Activated T-helper 1 cell treated with anti-CD3 and anti-CD28 coated beads, Interleukin-12 subunit alpha, Interleukin-12 subunit beta, Interleukin-2, Interleukin-4 antibody, amounts not matched to agents 30 ng/mL and 10 ng/mL and 1 ng/mL, durations not matched to agents 14 hours and 24 hours and 36 hours (primary cell): Measurements from ENCODE around the gene PAM. TPM values are rescaled to one million over a fixed set of nuclear protein-coding genes. Genes with fewer than 3 reads are reported as not detected.
"Not testable (repeated sequence)": the region's sequence is repeated elsewhere in the genome, so short reads cannot be mapped to it uniquely, and the experiment has no call there.

Source experiments
- DNase-seq: peaks from one replicate; pipeline ENCODE4 v3.0.0; 2021; ENCODE audit warnings: low spot score
- H3K27ac Mint-ChIP-seq: one replicate; pipeline ENCODE4 v1.8.0; 2021; ENCODE audit warnings: mild to moderate bottlenecking, mixed read lengths
- H3K27me3 Mint-ChIP-seq: one replicate; pipeline ENCODE4 v1.8.0; 2022; ENCODE audit warnings: mild to moderate bottlenecking, moderate library complexity, mixed read lengths; ENCODE audit not compliant: insufficient read depth
- H3K36me3 Mint-ChIP-seq: one replicate; pipeline ENCODE4 v1.8.0; 2021; ENCODE audit warnings: low read depth, mixed read lengths
- H3K4me1 Mint-ChIP-seq: one replicate; pipeline ENCODE4 v1.8.0; 2021; ENCODE audit warnings: low read depth, mixed read lengths
- H3K4me3 Mint-ChIP-seq: one replicate; pipeline ENCODE4 v1.8.0; 2021; ENCODE audit warnings: mild to moderate bottlenecking, moderate library complexity, mixed read lengths
- H3K9me3 Mint-ChIP-seq: one replicate; pipeline ENCODE4 v1.8.0; 2021; ENCODE audit warnings: mixed read lengths
- intact Hi-C: fragments of 100-400 bp; cut with micrococcal nuclease; formaldehyde crosslinking; loops from one replicate; pipeline ENCODE4 v1.15.1; 2024
- total RNA-seq: library from RNA; stranded (reverse); gene quantifications from 2 replicates; pipeline ENCODE4 v1.2.3, GENCODE V29; 2022

The PAM gene
- total RNA-seq, 1 donor from 2014 or later, result 74.0 TPM

DNA sequence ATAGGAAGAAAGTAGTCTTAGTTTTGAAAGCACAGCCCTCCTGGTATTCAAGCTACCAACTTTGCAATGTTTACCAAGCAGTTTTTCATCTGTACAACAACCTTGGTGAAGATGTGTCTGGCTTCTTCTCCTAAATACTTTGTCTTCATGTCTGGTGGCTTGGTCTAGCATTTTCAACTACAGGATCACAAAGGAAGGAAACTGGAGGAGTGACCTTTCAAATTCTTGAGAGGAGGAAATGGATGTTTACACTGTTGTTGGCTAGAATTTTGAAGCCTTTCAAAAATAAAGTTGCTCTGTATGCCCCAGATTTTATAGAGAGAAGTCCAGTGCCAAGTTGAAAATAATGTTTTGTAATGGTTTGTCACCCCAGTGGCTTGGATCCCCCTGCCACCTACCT lies 16.3 kb downstream of the PAM start:
- Mint-ChIP-seq H3K4me3 (peak overlapping the region; percentile 73), H3K27me3 (no peaks in the 10 kb centered on the region), H3K36me3 (peaks cover 16% of the 10 kb centered on the region), H3K9me3 (peaks cover 14% of the 10 kb centered on the region), H3K27ac (peak overlapping the region; percentile 89), H3K4me1 (peaks cover 30% of the 10 kb centered on the region)
- intact Hi-C loops, result loop anchor here (1.0 to 10.0 kb wide), 2 partner anchors 8 to 573 kb away; no protein-coding TSS in a partner anchor
- DNase-seq, result no peak

DNA sequence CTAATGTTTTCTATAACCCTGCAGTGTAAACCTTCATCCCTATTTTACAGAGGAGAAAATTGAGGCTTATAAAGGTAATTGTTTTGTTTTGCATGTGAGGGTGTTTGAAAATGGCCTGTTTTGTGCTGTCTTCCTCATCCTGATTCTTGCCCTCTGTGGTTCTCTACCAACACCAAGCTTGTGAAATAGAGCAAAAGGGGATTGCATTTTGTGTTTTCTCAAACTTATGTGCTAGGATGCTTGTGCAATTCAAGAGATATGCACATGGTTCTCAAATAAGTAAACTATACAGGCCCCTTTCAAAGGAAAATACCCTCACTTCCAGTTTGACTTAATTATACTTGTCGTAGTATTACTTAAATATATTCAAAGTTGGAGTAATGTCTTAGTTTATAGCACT lies 17.2 kb downstream of the PAM start:
- Mint-ChIP-seq H3K4me1 (peaks cover 36% of the 10 kb centered on the region), H3K4me3 (peak overlapping the region; percentile 24), H3K36me3 (peaks cover 14% of the 10 kb centered on the region), H3K27ac (peak overlapping the region; percentile 72), H3K9me3 (peaks cover 14% of the 10 kb centered on the region), H3K27me3 (no peaks in the 10 kb centered on the region)
- intact Hi-C loops, result loop anchor here (10.0 kb wide), 1 partner anchor 573 kb away; no protein-coding TSS in a partner anchor
- DNase-seq, result no peak

DNA sequence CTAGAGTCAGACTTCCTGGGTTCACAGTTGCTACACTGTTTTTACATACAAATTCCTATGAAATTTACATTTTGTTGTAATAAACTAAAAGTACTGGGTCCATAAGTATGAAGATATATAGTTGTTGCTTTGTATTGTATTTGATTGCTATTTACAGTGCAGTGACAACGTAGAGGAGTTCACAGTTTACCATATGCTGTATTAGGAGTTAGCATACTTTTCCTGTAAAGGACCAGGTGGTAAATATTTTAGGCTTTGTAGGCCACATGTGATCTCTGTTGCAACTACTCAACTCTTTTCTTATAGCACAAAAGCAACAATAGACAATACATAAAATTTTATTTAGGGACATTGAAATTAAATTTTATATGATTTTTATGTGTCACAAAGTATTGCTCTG lies 18.0 kb downstream of the PAM start:
- Mint-ChIP-seq H3K9me3 (peaks cover 14% of the 10 kb centered on the region), H3K36me3 (peaks cover 13% of the 10 kb centered on the region), H3K4me3 (no peak overlapping the region), H3K4me1 (peaks cover 38% of the 10 kb centered on the region), H3K27me3 (no peaks in the 10 kb centered on the region), H3K27ac (no peak overlapping the region)
- no peak for DNase-seq
- intact Hi-C loops, result loop anchor here (10.0 kb wide), 1 partner anchor 572 kb away; no protein-coding TSS in a partner anchor

DNA sequence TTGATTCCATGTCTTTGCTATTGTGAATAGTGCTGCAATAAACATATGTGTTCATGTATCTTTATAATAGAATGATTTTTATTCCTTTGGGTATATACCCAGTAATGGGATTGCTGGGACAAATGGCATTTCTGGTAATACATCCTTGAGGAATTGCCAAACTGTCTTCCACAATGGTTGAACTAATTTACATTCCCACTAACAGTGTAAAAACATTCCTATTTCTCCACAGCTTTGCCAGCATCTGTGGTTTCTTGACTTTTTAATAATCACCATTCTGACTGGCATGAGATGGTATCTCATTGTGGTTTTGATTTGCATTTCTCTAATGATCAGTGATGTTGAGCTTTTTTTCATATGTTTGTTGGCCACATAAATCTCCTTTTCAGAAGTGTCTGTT lies 20.7 kb downstream of the PAM start:
- not testable (repeated sequence) for H3K4me3 Mint-ChIP-seq, H3K27me3 Mint-ChIP-seq, DNase-seq
- peaks cover 14% of the 10 kb centered on the region for H3K9me3 Mint-ChIP-seq
- peaks cover 17% of the 10 kb centered on the region for H3K36me3 Mint-ChIP-seq
- intact Hi-C loops, result loop anchor here (5.0 to 10.0 kb wide), 2 partner anchors 569 to 1873 kb away; partner anchors contain the start of gene ST8SIA4
- H3K27ac Mint-ChIP-seq, result peak overlapping the region; percentile 79
- peaks cover 59% of the 10 kb centered on the region for H3K4me1 Mint-ChIP-seq

DNA sequence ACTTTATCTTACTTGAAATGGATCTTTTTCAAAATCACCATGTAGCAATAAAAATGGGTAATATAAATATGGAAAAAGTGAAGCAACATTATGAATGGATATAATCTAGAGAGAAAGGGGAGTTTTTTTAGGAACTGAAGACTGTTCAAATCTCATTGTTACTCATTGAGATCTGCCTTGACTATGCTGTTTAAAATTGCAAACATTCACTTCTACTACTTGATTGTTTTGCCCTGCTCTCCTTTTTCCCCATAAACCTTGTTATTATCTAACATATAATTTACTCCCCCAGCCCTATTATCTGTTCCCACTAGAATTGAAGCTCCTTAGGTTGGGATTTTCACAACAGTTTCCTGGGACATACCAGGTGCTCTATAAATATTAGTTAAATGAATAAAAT lies 22.0 kb downstream of the PAM start:
- Mint-ChIP-seq H3K4me3 (no peak overlapping the region), H3K36me3 (peaks cover 17% of the 10 kb centered on the region), H3K27me3 (no peaks in the 10 kb centered on the region), H3K27ac (peak overlapping the region; percentile 59), H3K4me1 (peaks cover 65% of the 10 kb centered on the region), H3K9me3 (peaks cover 14% of the 10 kb centered on the region)
- no peak for DNase-seq
- intact Hi-C loops, result loop anchor here (5.0 to 10.0 kb wide), 2 partner anchors 568 to 1875 kb away; partner anchors contain the start of gene ST8SIA4

DNA sequence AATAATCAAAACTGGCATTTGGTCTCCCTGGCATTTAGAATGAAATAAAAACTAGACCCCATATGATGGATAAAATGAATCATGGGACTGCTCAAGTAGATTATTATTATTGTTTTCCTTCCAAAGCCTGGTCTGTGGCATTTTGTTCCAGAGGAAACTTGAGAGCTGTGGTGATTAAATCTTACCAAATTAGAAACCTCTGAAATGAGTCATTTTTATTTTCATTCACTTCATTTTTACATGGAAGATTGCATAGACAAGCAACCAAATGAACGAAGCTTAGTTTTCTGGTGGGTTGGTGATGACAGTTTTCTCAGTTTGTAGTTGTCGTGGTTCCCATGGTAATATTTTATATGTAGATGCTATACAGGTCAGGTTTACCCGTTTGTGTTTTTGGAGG lies 23.4 kb downstream of the PAM start:
- peaks cover 73% of the 10 kb centered on the region for H3K4me1 Mint-ChIP-seq
- peak overlapping the region; percentile 85 for H3K27ac Mint-ChIP-seq
- peak overlapping the region; percentile 45 for H3K4me3 Mint-ChIP-seq

DNA sequence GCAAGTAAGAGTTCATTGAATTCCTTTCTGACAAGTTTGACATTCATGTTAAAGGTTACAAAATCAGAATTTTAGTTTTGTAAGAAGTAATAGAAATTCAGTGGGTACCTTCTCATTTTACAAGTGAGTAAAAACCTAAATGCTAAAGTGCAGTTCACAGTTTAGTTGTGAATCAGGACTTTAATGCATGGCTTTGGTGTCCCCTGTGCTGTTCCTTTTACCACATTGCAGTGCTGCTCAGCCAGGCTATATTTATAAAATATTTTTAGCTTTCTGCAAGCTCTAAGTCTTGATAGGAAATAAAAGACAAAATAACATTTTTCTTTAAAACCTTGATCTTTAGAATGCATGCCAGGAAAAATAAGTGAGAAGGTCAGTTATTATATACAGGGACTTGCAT lies 26.3 kb downstream of the PAM start:
- Mint-ChIP-seq H3K4me3 (no peak overlapping the region), H3K4me1 (peaks cover 63% of the 10 kb centered on the region), H3K36me3 (peaks cover 13% of the 10 kb centered on the region)

More for the DNA sequence above, 23.4 kb downstream of the PAM start:
- H3K9me3 Mint-ChIP-seq, result peaks cover 14% of the 10 kb centered on the region
- H3K27me3 Mint-ChIP-seq, result no peaks in the 10 kb centered on the region
- intact Hi-C loops, result loop anchor here (1.0 to 10.0 kb wide), 7 partner anchors 10 to 1876 kb away; partner anchors contain the start of genes GIN1, PPIP5K2 and ST8SIA4
- no peak for DNase-seq
- peaks cover 17% of the 10 kb centered on the region for H3K36me3 Mint-ChIP-seq

DNA sequence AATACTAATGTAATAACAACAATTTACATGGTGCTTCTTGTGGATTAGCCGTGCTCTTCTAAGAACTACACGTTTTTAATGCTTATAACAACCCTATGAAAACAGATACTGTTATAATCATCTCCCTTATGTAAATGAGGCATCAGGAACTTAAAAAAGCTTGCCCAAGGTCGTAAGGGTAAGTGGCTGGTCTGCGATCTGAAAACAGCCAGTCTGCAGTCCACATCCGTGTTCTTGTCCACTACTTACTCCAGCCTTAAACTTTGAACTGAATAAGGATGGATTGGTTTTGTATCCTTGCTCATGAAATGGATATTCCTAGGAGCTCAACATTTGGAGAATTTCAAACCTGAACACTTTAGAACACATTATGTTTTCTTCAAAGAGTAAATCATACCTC lies 26.7 kb downstream of the PAM start:
- H3K27me3 Mint-ChIP-seq, result no peaks in the 10 kb centered on the region
- H3K36me3 Mint-ChIP-seq, result peaks cover 13% of the 10 kb centered on the region
- no peak for DNase-seq
- peaks cover 59% of the 10 kb centered on the region for H3K4me1 Mint-ChIP-seq
- intact Hi-C loops, result loop anchor here (2.0 to 10.0 kb wide), 6 partner anchors 86 to 443 kb away; no protein-coding TSS in a partner anchor
- no peak overlapping the region for H3K4me3 Mint-ChIP-seq
- no peak overlapping the region for H3K27ac Mint-ChIP-seq
- no peaks in the 10 kb centered on the region for H3K9me3 Mint-ChIP-seq

More for the DNA sequence above, 26.3 kb downstream of the PAM start:
- Mint-ChIP-seq H3K27ac (no peak overlapping the region), H3K27me3 (no peaks in the 10 kb centered on the region), H3K9me3 (peaks cover under 1% of the 10 kb centered on the region)
- no peak for DNase-seq
- intact Hi-C loops, result loop anchor here (2.0 to 10.0 kb wide), 6 partner anchors 86 to 443 kb away; no protein-coding TSS in a partner anchor

DNA sequence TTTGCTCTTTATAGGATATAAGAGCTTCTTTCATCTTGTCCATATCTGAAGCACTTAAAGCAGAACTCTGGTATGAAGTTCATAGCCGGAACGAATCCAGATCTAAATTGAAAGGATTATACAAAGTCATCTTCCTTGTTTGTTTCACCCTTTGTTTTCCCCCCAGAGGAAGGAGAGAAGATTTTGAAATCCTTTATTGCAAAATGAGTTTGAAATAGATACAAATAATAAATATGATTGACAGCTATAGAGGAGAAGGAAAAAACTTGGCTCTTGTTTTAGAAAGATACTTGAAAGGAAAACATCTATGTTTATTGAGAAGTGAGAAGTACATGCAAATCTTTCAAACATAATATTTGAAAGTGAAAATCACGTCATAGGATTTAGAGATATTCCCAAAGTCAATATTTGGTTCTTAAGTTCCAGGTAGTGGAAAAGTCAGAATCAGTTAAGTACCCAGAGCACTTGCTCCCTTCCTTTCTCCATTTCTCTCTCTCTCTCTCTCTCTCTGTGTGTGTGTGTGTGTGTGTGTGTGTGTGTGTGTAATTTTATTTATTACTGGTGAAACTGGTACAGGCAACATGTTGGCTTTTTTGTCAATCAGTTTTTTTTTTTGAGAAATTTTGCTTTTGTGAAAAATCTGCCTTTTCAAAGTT lies 27.2 kb downstream of the PAM start:
- Mint-ChIP-seq H3K27me3 (no peaks in the 10 kb centered on the region), H3K4me1 (peaks cover 53% of the 10 kb centered on the region), H3K9me3 (no peaks in the 10 kb centered on the region), H3K27ac (no peak overlapping the region), H3K4me3 (no peak overlapping the region), H3K36me3 (peaks cover 13% of the 10 kb centered on the region)
- no peak for DNase-seq
- intact Hi-C loops, result loop anchor here (5.0 to 10.0 kb wide), 3 partner anchors 85 to 442 kb away; no protein-coding TSS in a partner anchor

DNA sequence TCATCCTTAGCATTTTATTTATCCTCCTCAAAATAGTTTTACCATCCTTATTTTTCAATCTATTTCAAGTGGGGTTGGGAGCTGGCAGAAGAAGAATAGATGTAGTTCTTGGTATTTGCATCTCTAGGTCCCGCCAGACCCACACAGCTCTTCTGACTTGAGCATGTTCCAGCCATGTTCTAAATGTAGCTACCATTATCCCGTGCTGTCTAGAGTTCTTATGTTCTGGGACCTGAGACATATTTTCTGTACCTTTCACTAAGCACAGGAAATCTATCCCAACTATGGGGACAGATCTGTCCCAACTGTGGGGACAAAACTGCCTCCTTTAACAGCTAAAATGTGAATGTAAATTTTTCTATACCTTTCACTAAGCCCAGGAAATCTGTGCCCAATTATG lies 32.0 kb downstream of the PAM start:
- Mint-ChIP-seq H3K4me3 (no peak overlapping the region), H3K27ac (no peak overlapping the region), H3K36me3 (peaks cover 7% of the 10 kb centered on the region), H3K4me1 (peaks cover 24% of the 10 kb centered on the region), H3K9me3 (no peaks in the 10 kb centered on the region), H3K27me3 (no peaks in the 10 kb centered on the region)
- DNase-seq, result no peak
- intact Hi-C loops, result loop anchor here (10.0 kb wide), 1 partner anchor 438 kb away; no protein-coding TSS in a partner anchor

DNA sequence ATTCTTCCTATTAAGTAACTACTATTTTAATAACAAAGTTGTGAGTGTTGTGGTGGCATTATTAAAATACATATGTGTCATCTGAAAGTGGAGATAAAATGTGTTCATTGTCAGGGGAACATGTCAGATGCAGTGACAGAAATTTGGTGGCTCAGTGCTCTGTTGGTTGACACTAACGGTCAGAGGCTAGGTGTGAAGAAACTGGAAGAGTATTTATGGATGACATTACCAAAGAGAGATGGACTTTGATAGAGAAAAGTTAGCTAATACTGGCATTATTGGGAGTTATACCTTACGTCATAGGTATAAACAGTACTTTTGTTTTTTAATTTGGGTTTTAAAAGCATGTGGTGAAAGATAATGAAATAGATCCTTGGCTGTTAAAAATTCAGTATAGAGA lies 33.7 kb downstream of the PAM start:
- no peak overlapping the region for H3K27ac Mint-ChIP-seq
- DNase-seq, result no peak
- intact Hi-C loops, result loop anchor here (10.0 kb wide), 1 partner anchor 436 kb away; no protein-coding TSS in a partner anchor
- no peaks in the 10 kb centered on the region for H3K9me3 Mint-ChIP-seq
- H3K36me3 Mint-ChIP-seq, result peaks cover 7% of the 10 kb centered on the region
- H3K27me3 Mint-ChIP-seq, result no peaks in the 10 kb centered on the region
- peaks cover 26% of the 10 kb centered on the region for H3K4me1 Mint-ChIP-seq
- no peak overlapping the region for H3K4me3 Mint-ChIP-seq

DNA sequence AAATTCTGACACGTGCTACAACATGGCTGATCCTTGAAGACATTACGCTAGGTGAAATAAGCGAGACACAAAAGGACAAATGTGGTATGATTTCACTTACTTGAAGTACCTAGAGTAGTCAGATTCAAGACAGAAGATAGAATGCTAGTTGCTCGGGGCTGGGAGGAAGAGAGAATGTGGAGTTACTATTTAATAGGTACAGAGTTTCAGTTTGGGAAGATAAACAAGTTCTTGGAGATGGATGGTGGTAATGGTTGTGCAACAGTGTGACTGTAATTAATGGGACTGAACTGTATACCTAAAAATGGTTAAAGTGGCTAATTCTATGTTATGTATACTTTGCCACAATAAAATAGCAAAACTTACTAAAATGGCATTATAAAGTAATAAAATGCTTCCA lies 34.4 kb downstream of the PAM start:
- H3K4me1 Mint-ChIP-seq, result peaks cover 26% of the 10 kb centered on the region
- DNase-seq, result no peak
- H3K9me3 Mint-ChIP-seq, result no peaks in the 10 kb centered on the region
- intact Hi-C loops, result loop anchor here (10.0 kb wide), 1 partner anchor 435 kb away; no protein-coding TSS in a partner anchor
- no peaks in the 10 kb centered on the region for H3K27me3 Mint-ChIP-seq
- no peak overlapping the region for H3K27ac Mint-ChIP-seq
- peaks cover 3% of the 10 kb centered on the region for H3K36me3 Mint-ChIP-seq
- no peak overlapping the region for H3K4me3 Mint-ChIP-seq

DNA sequence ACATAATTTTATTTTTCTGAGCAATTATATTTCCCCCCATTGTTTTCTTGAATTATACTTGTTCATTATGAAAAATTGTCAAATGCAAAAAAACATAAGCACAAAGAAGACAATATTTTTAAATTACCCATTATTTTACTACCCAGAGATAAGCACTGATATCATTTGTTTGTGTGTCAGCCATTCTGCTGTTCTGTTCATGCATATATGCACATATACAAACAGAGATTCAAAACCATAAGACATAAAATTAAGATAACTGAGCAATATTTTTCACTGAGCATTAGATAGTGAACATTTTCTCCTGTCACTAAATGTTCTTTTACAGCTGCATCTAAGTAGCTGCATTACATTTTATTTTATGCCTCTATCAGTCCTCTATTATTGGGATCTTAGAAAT lies 35.6 kb downstream of the PAM start:
- no peaks in the 10 kb centered on the region for H3K27me3 Mint-ChIP-seq
- H3K36me3 Mint-ChIP-seq, result no peaks in the 10 kb centered on the region
- H3K4me3 Mint-ChIP-seq, result no peak overlapping the region
- H3K27ac Mint-ChIP-seq, result no peak overlapping the region
- intact Hi-C loops, result loop anchor here (2.0 kb wide), 1 partner anchor 250 kb away; no protein-coding TSS in a partner anchor
- DNase-seq, result no peak
- peaks cover 15% of the 10 kb centered on the region for H3K4me1 Mint-ChIP-seq
- no peaks in the 10 kb centered on the region for H3K9me3 Mint-ChIP-seq
